Ovary (tissue), 10 donors: ENCODE measurements around the gene CEP104. TPM values are rescaled to one million over a fixed set of nuclear protein-coding genes. Genes with fewer than 3 reads are reported as not detected.

Source experiments
- DNase-seq, 5 donors: peaks; one replicate each; pipeline ENCODE4 v3.0.0-alpha.2; 2019 to 2020
- H3K27ac ChIP-seq, 2 donors: fragments of 200-600 bp; one replicate each; pipeline versions ENCODE4 v1.5.1 to v1.8.0; 2019 to 2022
- H3K27me3 ChIP-seq: fragments of 200-600 bp; one replicate; pipeline ENCODE4 v1.8.0; 2022
- H3K36me3 ChIP-seq: fragments of 200-600 bp; sonication (generic); one replicate; pipeline ENCODE4 v1.5.1; 2019
- H3K4me1 ChIP-seq: one replicate; pipeline ENCODE4 v1.8.1; 2013; ENCODE audit warnings: mild to moderate bottlenecking, moderate library complexity; ENCODE audit not compliant: insufficient read depth
- H3K4me3 ChIP-seq: fragments of 200-600 bp; sonication (generic); one replicate; pipeline ENCODE4 v1.5.1; 2017
- H3K9me3 ChIP-seq, 2 donors: fragments of 200-600 bp in 1 of 2; sonication (generic) in 1 of 2; one replicate each; pipeline versions ENCODE4 v1.5.1 to v1.8.1; 2013 to 2019; ENCODE audit warnings: mild to moderate bottlenecking in 1 of 2, moderate library complexity in 1 of 2
- CTCF ChIP-seq, 3 donors: fragments of 450-650 bp in 2 of 3; fragments of 200-600 bp in 1 of 3; IDR thresholded peaks; one replicate each; pipeline versions ENCODE4 v1.5.1 to v1.8.0; 2016 to 2022; ENCODE audit warnings: antibody characterized with exemption in 3 of 3, mild to moderate bottlenecking in 1 of 3
- EP300 ChIP-seq: sonication (generic); formaldehyde crosslinking; IDR thresholded peaks from one replicate; pipeline ENCODE4 v1.6.1; 2017; ENCODE audit warnings: antibody characterized with exemption
- POLR2A ChIP-seq: fragments of 450-650 bp; IDR thresholded peaks from one replicate; pipeline ENCODE4 v1.6.1; 2017; ENCODE audit warnings: antibody characterized with exemption, mild to moderate bottlenecking, moderate library complexity
- WGBS, 3 donors: extraction: QIAGEN DNeasy Blood & Tissue Kit in 1 of 3; methylation state at CpG; one replicate each; pipeline versions ENCODE4 v1.1.5 to v1.1.7; 2013 to 2017; 5-methylcytosine and 5-hydroxymethylcytosine counted together
- intact Hi-C, 4 donors: fragments of 100-400 bp; cut with DNase I; formaldehyde crosslinking; loops; one replicate each; pipeline versions ENCODE4 v1.11.0 to v1.15.1; 2022 to 2023
- long read RNA-seq, 3 donors: library from polyadenylated mRNA in 2 of 3; unstranded in 2 of 3; transcript quantifications; one replicate each; pipeline ENCODE4 v2.0.0 and lab custom pipeline, GENCODE V29; 2021 to 2026
- polyA plus RNA-seq, 2 donors: library from polyadenylated mRNA; stranded (reverse); fragments of 200-250 nt in 1 of 2; fragments of 350-450 nt in 1 of 2; fragmentation: Illumina TruSeq in 1 of 2; extraction: RNeasy Lipid Tissue Mini Kit (QIAGEN cat#74804) in 1 of 2; gene quantifications; one replicate each; pipeline ENCODE4 v1.2.3, GENCODE V29; 2013 to 2014
- total RNA-seq, 7 donors: library from RNA; depleted of rRNA in 2 of 7; stranded (reverse); fragments of >200 nt in 2 of 7; fragmentation: NEBNext Ultra II Directional in 3 of 7; extraction: Animal tissue kit (Norgen Biotek cat#: 25700) in 3 of 7; gene quantifications; one replicate each; pipeline versions ENCODE4 v1.1.0 to v1.2.4, GENCODE V29; 2016 to 2023
- donor health status: DM: no; HTN: no; CAD: no; lungs with moderate emphysema.
- donor health status: DM: no; HTN: no; CAD: no.
- donor health status: Bipolar disorder and iron deficiency.
- donor health status: DM: yes; HTN: yes; CAD: no.
- donor health status: DM: no; HTN: no; CAD: no.
- donor health status: DM: yes; HTN: yes; CAD: no.

Gene CEP104
- total RNA-seq (10 to 100 TPM; 14.9 to 40.7 (median 37.6) TPM), polyA plus RNA-seq (10 to 100 TPM in 1 of 2 donors, 1 to 10 TPM in 1; 7.9 to 39.0 TPM)
- long read RNA-seq, donor 1, partial matches to known transcripts: 10 of 17 reads
- long read RNA-seq, donor 1, other reads (novel, unspliced or antisense): 7 of 17 reads
- long read RNA-seq, donor 2, full-length matches to known transcripts: 1 of 1 reads
- long read RNA-seq, donor 2, partial matches to known transcripts: 0 of 1 reads
- long read RNA-seq, donor 2, other reads (novel, unspliced or antisense): 0 of 1 reads
- long read RNA-seq, donor 3, full-length matches to known transcripts: 7 of 18 reads
- long read RNA-seq, donor 3, partial matches to known transcripts: 6 of 18 reads
- long read RNA-seq, donor 3, other reads (novel, unspliced or antisense): 5 of 18 reads

GRCh38 chr1:3856923-3857790 is at the start of gene CEP104, which contains the start of gene DFFB:
CEP104 (minus strand) TSS chr1:3857211; CDS start chr1:3852407, 4,804 bp downstream.
DFFB (plus strand) TSS chr1:3857476; CDS start chr1:3857604, 128 bp downstream.
- peak; percentile 86 to 93 (median 89) for DNase-seq
- WGBS, 3 donors: 0 to 12% (median 2%) methylated on average over 3 to 73 of the region's 73 CpGs
- no peaks in the 10 kb centered on the region for H3K9me3 ChIP-seq
- peak within 1 kb of the TSS; percentile 82 to 83 for H3K27ac ChIP-seq
- H3K4me1 ChIP-seq: peaks cover 13% of the 10 kb centered on the region
- no peaks in the 10 kb centered on the region for H3K27me3 ChIP-seq
- intact Hi-C loops: no loop called here
- TF ChIP-seq CTCF (IDR thresholded peaks at IDR 0.05): no peak
- TF ChIP-seq EP300: no peak
- no peak for TF ChIP-seq POLR2A
- H3K4me3 ChIP-seq: peak within 1 kb of the TSS; percentile 62
- no peaks in the 10 kb centered on the region for H3K36me3 ChIP-seq

GRCh38 chr1:3906672-3907020 is 49.6 kb upstream of the CEP104 start:
- Histone ChIP-seq H3K27ac (no peak overlapping the region), H3K36me3 (no peaks in the 10 kb centered on the region), H3K27me3 (no peaks in the 10 kb centered on the region), H3K4me1 (no peaks in the 10 kb centered on the region), H3K9me3 (no peaks in the 10 kb centered on the region), H3K4me3 (no peak overlapping the region)
- WGBS, 3 donors: 73 to 81% (median 79%) methylated on average over 11 of the region's 11 CpGs
- TF ChIP-seq CTCF (IDR thresholded peaks at IDR 0.05) (no peak), EP300 (no peak), POLR2A (no peak)
- DNase-seq: no peak
- intact Hi-C loops: no loop called here

DNA sequence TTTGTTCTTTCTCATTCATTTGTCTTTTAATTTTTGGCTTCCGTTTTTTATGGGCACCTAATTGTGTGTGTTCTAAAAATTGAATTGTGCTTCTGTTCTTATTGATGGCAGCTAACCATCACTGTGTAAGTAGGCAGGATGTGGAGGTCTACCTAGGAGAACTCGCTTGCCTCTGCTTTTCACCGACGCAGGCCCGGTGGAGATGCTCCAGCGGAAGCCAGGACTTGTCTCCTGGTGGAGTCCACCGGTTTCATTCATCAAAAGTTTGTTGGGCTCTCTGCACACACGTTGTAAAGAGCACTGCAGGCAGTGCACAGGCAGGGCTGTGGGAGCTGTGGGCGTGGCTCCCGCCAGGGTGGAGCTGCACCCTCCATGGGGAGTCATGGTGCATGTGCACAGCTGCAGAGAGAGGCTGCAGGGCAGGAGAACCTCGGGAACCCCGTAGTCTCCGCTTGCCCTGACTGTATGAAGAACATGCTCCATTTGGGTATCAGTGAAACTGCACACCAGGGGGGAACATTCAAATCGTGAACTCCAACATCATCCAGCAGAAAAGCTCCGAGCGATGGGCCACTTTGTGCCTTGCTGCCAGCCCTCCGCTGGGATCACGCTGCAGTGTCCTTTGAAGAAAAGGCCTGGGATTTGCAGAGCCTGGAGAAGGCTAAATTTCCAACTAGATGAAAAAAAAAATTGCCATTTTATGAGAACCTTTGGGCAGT is 49.1 kb upstream of the CEP104 start:
- Histone ChIP-seq H3K9me3 (no peaks in the 10 kb centered on the region), H3K27me3 (no peaks in the 10 kb centered on the region), H3K27ac (no peak overlapping the region), H3K36me3 (no peaks in the 10 kb centered on the region), H3K4me3 (no peak overlapping the region), H3K4me1 (no peaks in the 10 kb centered on the region)
- intact Hi-C loops: no loop called here
- no peak for TF ChIP-seq POLR2A
- DNase-seq: no peak
- 81 to 86% (median 86%) methylated on average over 18 of the region's 18 CpGs for WGBS, 3 donors

- intact Hi-C loops: no loop called here
- Histone ChIP-seq H3K27ac (no peak overlapping the region), H3K27me3 (no peaks in the 10 kb centered on the region), H3K4me1 (no peaks in the 10 kb centered on the region), H3K9me3 (no peaks in the 10 kb centered on the region), H3K4me3 (no peak overlapping the region), H3K36me3 (no peaks in the 10 kb centered on the region)
- 85% methylated on average over 19 of the region's 19 CpGs for WGBS, 3 donors
- no peak for TF ChIP-seq POLR2A
- no peak for TF ChIP-seq EP300
- no peak for TF ChIP-seq CTCF (IDR thresholded peaks at IDR 0.05)
- no peak for DNase-seq
These were observed 48.4 kb upstream of the CEP104 start for GRCh38 chr1:3905266-3905952.
